Stimulated activated CD8-positive, alpha-beta memory T cell treated with anti-CD3 and anti-CD28 coated beads, Interleukin-15, amount 100 ng/mL, for 1 hour (primary cell): ENCODE measurements around the gene TNS1.

ENCODE experiments used
- DNase-seq: peaks from one replicate; pipeline ENCODE4 v3.0.0-alpha.2; 2020; ENCODE audit warnings: low read depth

Gene TNS1

GRCh38 chr2:217912098-217913024 lies 90.4 kb downstream of the TNS1 start:
- no peak for DNase-seq

DNA sequence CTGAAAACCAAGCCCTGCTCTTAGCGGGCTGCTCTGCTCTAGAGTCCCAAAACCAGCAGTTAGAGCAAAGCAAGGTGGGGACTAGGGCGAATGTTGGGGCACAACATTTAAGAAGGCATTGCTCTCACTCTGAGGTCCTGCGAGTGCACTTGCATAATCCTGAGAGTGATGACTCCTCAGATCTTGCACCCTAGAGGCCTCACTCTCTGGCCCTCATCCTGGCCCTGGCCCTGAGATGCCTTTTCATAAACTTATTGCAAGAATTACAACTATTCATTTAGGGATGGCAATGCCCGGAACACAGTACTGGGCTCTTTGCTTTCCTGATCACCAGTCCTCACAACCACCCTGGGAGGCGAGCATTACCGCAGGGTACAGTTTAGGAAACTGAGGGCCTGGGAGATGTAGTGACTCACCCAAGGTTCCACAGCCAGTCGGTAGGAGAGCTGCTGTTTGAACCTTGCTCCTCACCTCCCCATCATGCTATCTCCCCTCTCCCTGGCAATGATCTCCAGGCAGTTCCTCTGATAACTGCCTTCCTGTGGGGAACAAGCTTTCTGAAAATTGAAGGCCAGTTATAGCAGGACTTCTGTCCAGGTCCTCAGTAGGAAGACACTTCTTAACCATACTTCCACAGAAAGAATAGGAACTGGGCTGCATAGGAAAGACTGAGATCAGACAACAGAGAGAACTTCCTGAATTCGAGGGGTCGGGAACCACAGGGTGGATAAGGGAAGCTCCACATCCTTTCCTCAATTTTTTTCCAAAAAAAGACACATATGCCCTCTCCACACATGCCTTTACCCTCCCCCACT lies 91.3 kb downstream of the TNS1 start:
- no peak for DNase-seq

GRCh38 chr2:217910875-217911212 lies 92.0 kb downstream of the TNS1 start:
- DNase-seq, result no peak

GRCh38 chr2:217909156-217909820 lies 93.5 kb downstream of the TNS1 start:
- DNase-seq, result no peak

GRCh38 chr2:217908544-217908943 lies 94.3 kb downstream of the TNS1 start:
- DNase-seq, result no peak

GRCh38 chr2:217907266-217907665 lies 95.5 kb downstream of the TNS1 start:
- no peak for DNase-seq

DNA sequence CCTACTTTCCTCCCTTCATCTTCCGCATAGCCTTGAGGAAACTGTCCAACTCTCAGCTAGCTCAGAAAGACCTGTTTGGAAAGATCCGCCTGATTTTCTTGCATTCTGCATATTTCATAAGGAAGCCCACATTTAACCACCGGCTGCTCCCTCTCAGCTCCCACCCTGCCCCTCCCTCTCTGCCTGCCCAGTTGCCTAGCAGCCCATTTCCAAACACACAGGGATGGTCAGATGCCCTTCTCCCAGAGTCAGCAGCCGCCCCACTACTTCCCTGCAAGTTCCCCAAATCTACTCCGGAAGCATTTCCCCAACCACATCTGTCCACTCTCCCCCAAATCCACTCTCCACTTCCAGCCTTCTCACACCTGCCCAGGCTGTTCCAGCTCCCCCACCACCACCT lies 96.0 kb downstream of the TNS1 start:
- DNase-seq, result no peak

DNA sequence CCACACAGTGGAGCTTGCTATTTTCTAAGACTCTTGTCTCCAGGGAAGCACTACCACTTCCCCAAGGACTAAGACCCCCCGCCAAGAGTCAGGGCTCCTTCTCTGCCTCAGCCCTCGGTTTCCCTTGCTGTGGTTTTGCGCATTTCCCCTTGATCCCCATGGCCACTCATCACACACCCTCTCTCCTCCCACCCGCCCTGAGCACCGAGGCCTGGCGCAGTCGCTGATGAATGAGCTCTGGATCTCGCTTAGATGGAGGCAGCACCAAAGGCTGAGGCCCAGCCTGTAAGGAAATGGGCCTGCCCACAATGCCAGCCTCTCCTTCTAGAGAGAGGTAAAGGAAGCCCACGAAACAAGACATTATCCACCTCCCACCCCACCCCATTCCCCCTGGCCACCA lies 96.9 kb downstream of the TNS1 start:
- no peak for DNase-seq

- no peak for DNase-seq
Observed at GRCh38 chr2:217905395-217905794, 97.4 kb downstream of the TNS1 start.

DNA sequence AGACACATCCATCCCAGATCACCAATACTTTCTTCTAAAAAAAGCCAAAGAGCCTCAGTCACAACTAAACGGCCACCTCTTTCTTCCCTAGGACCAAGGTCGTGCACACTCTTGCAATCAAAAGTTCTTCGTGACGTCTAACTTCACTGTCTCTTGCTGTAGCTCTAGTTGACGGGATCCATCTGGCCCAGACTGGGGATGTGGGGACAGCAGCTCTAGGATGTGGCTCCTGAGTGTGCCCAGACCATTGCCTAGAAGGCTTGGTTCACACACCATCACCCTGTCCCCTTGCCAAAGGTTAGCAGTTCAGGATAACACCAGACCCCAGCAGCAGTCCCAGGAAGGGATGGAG lies 98.2 kb downstream of the TNS1 start:
- DNase-seq, result no peak

GRCh38 chr2:217903859-217904613 lies 98.8 kb downstream of the TNS1 start:
- no peak for DNase-seq

GRCh38 chr2:217903142-217903858 lies 99.5 kb downstream of the TNS1 start:
- DNase-seq, result no peak

GRCh38 chr2:217902379-217903141 lies 100.2 kb downstream of the TNS1 start:
- no peak for DNase-seq

DNA sequence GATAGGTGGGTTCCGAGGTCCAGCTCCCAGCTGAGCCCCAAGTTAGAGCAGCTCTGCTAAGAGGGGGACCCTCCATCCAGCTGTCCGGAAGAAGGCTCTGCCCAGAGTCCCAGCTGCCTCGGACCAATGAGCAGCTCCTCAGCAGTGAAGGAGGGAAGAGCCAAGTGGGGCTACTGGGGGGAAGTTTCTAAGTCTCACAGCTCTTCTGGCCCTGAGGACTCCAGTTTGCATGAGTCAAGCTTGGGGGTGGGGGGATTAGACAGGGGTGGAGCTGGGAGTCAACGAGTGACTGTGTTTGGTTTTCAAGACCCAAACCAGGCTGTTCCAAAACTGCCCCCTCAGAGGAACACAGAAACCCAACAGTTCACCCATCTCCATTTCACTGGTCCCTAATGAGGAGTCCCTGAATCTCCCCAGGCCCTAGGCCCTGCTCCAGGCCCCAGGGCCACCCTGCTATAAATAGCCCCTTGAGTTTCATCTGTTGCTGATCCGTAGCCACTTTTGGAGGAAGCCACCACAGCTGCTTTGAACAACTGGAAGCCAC lies 100.9 kb downstream of the TNS1 start:
- no peak for DNase-seq

DNA sequence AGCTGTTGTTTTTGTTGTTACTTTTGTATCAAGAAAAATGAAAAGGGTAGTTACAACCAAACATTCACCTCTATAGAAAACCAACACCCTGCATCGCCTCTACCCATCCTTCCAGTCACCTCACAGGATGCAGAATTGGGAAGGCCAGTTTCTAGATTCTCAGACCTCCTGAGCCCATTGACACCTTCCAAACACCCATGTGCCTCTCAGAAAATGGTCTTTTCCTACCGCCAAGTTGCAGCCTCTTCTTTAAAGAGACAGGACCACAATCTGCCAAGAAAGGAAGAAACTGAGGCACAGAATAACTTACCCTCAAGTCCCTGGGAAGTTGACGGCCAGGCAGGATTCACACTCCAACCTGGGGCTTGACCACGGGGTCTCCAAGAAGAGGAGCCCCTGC lies 101.4 kb downstream of the TNS1 start:
- DNase-seq, result no peak

DNA sequence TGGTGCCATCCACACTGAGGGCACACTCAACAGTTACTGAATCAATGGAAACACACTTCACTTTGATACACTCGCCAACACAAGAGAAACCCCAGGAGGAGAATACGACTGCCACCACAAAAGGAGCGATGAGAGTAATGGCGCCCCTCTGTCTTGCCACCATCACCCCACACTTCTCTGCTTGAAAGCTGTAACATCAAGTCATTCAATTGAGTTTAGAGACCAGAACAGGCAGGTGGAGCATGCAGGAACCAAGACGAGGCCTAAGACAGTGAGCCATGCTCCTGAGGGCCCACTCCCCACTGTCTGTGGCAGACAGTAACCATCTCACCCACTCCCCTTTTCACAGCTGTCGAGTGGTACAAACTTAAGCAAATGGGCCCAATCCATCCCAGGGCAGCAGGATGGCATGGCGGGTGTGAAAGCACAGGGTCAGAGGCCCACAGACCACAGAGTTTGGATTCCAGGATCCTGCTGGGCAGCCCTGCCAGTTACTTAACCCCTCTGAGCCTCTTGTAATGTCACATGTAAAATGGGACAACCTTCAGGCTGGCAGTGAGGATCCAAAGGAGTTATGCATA lies 101.9 kb downstream of the TNS1 start:
- DNase-seq, result no peak

- no peak for DNase-seq
Observed at GRCh38 chr2:217900010-217900779, 102.6 kb downstream of the TNS1 start.

DNA sequence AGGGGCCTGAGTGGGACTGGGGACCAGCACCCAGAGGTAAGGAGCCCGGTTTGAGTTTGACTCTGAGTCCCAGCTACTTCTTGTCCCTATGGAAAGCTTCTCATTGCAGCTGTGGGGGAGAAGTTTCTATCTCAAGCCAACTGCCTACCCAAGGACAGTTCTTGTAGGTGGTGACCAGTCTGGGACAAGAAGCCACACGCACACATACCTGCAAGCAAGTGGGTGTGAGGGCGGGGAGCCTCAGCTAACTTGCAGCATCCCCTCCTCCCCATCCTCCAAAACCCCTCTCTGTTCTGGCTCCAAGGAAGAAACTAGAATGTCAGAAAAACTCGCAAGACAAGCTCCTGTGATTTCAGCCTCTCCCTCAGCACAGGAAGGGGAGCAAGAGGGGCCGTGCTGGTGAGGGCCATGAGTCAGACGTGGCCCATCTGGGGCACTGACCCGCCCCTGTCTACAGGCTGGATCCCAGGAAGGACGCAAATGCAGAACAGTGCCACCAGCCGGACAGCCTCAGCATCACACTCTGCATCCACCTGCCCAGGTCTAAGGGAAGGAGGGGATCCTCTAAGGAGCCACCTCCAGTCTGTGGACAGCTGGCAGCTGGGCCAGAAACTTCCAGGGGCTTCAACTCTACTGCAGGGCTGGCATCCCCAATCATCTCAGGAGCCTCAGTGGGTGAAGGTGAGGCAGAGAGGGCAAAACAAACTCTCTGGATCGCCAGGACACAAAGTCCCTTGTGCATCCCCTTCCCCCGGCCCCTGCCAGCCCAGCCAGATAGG lies 103.4 kb downstream of the TNS1 start:
- no peak for DNase-seq
